ENCODE results near the gene ZNF276. TPM values are rescaled to one million over a fixed set of nuclear protein-coding genes. Genes with fewer than 3 reads are reported as not detected.
"Not testable (repeated sequence)": the region's sequence is repeated elsewhere in the genome, so short reads cannot be mapped to it uniquely, and the experiment has no call there.

The ZNF276 gene
- total RNA-seq, 1 experiment from 2014 or later = 18.6 TPM

DNA sequence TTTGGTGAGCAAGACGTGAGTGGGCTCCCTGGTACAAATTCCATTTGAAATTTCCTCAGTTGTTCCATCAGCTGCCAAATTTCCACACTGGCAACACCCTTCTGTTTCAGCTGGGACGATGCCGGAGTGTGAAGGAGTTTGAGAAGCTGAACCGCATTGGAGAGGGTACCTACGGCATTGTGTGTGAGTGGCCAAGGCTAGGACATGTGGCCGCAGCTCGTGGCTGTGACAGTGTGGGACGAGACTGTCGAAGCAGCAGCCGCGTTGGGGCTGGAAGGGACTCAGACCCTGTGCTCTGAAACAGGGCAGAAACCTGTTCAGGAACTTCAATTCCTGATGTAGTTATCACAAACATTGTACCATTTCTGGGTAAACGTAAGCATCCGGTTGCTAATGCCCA lies 32.2 kb upstream of the ZNF276 start:
- Histone ChIP-seq H3K79me1 (ENCODE audit: insufficient read depth, low read depth, low read length, poor library complexity, severe bottlenecking) (no peaks in the 10 kb centered on the region), H2AFZ (ENCODE audit: low read length) (no peak overlapping the region), H4K20me1 (ENCODE audit: control insufficient read depth, insufficient read depth, insufficient read length) (no peaks in the 10 kb centered on the region), H3K4me2 (ENCODE audit: insufficient read depth, insufficient read length, low read length) (no peak overlapping the region), H3K27ac (ENCODE audit: insufficient read length, low read depth, low read length) (no peak overlapping the region), H2BK120ac (ENCODE audit: low read depth, low read length, poor library complexity, severe bottlenecking) (no peak overlapping the region), H3K23ac (ENCODE audit: insufficient read length, low read depth, low read length) (no peak overlapping the region), H2BK5ac (ENCODE audit: insufficient read length, low read length) (no peak overlapping the region), H3K9me3 (ENCODE audit: control insufficient read depth, low read depth, low read length) (peaks cover 7% of the 10 kb centered on the region), H3K4me1 (ENCODE audit: insufficient read depth, low read length) (no peaks in the 10 kb centered on the region), H3K27me3 (ENCODE audit: insufficient read depth, low read length) (no peaks in the 10 kb centered on the region), H3K14ac (ENCODE audit: insufficient read depth, low read length) (no peak overlapping the region), H4K8ac (replicated peaks; ENCODE audit: insufficient read length, low read depth, low read length) (no peak overlapping the region), H3K18ac (ENCODE audit: insufficient read length, low read depth, low read length) (no peak overlapping the region), H3K4ac (ENCODE audit: low read depth, low read length) (no peak overlapping the region), H3K9ac (ENCODE audit: extremely low read depth, insufficient read length, low read length) (no peak overlapping the region), H3K23me2 (ENCODE audit: insufficient read length, low read depth, low read length, poor library complexity, severe bottlenecking) (peaks cover 8% of the 10 kb centered on the region), H2BK12ac (ENCODE audit: insufficient read length, low read depth, low read length) (no peak overlapping the region), H3K79me2 (ENCODE audit: insufficient read depth, low read length) (no peaks in the 10 kb centered on the region), H4K5ac (ENCODE audit: insufficient read length, low read depth, low read length) (no peak overlapping the region), H2AK5ac (ENCODE audit: insufficient read length, low read length) (no peak overlapping the region), H2BK15ac (ENCODE audit: low read depth, low read length) (no peak overlapping the region), H3K56ac (ENCODE audit: insufficient read length, low read depth, low read length) (no peak overlapping the region), H3T11ph (ENCODE audit: low read length) (no peak overlapping the region), H4K91ac (ENCODE audit: insufficient read length, low read depth, low read length) (no peak overlapping the region), H2BK20ac (ENCODE audit: low read depth, low read length, poor library complexity, severe bottlenecking) (no peak overlapping the region)
- no CpG with 5 or more reads among the region's 13 CpGs for WGBS (ENCODE audit: extremely low coverage, insufficient read length, low lambda C conversion rate)
- H3K4me3 Mint-ChIP-seq = no peak overlapping the region; a peak in 1 of 5 replicates
- H3K36me3 Mint-ChIP-seq (ENCODE audit: insufficient read depth in 1 of 3, low read depth in 3 of 3) = peaks cover 54 to 76% (median 61%) of the 10 kb centered on the region in 3 experiments
- no peak overlapping the region for H3K27ac Mint-ChIP-seq
- peaks cover 3% of the 10 kb centered on the region for H3K27me3 Mint-ChIP-seq (ENCODE audit: low read depth)
- TF ChIP-seq, protein P1, sequence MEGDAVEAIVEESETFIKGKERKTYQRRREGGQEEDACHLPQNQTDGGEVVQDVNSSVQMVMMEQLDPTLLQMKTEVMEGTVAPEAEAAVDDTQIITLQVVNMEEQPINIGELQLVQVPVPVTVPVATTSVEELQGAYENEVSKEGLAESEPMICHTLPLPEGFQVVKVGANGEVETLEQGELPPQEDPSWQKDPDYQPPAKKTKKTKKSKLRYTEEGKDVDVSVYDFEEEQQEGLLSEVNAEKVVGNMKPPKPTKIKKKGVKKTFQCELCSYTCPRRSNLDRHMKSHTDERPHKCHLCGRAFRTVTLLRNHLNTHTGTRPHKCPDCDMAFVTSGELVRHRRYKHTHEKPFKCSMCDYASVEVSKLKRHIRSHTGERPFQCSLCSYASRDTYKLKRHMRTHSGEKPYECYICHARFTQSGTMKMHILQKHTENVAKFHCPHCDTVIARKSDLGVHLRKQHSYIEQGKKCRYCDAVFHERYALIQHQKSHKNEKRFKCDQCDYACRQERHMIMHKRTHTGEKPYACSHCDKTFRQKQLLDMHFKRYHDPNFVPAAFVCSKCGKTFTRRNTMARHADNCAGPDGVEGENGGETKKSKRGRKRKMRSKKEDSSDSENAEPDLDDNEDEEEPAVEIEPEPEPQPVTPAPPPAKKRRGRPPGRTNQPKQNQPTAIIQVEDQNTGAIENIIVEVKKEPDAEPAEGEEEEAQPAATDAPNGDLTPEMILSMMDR (conservative IDR thresholded peaks at IDR 0.05) = no peak
- peaks cover 6 to 7% of the 10 kb centered on the region in 2 experiments for H3K4me1 Mint-ChIP-seq
- no peak for DNase-seq
- H3K9me3 Mint-ChIP-seq = peaks cover 17 to 21% of the 10 kb centered on the region in 2 experiments

GRCh38 chr16:89689621-89690020 lies 31.7 kb upstream of the ZNF276 start:
- H3T11ph ChIP-seq (ENCODE audit: low read length); H3K79me2 ChIP-seq (ENCODE audit: insufficient read depth, low read length); H4K91ac ChIP-seq (ENCODE audit: insufficient read length, low read depth, low read length); H3K4ac ChIP-seq (ENCODE audit: low read depth, low read length); H3K23me2 ChIP-seq (ENCODE audit: insufficient read length, low read depth, low read length, poor library complexity, severe bottlenecking); H3K4me1 ChIP-seq (ENCODE audit: insufficient read depth, low read length); H3K4me3 Mint-ChIP-seq; H3K9me3 ChIP-seq (ENCODE audit: control insufficient read depth, low read depth, low read length); H3K27ac ChIP-seq (ENCODE audit: insufficient read length, low read depth, low read length); H3K27ac Mint-ChIP-seq; H2BK5ac ChIP-seq (ENCODE audit: insufficient read length, low read length); H3K27me3 Mint-ChIP-seq (ENCODE audit: low read depth); H2AFZ ChIP-seq (ENCODE audit: low read length); DNase-seq; H3K4me1 Mint-ChIP-seq; H3K27me3 ChIP-seq (ENCODE audit: insufficient read depth, low read length); H3K9ac ChIP-seq (ENCODE audit: extremely low read depth, insufficient read length, low read length); H4K20me1 ChIP-seq (ENCODE audit: control insufficient read depth, insufficient read depth, insufficient read length); H2BK15ac ChIP-seq (ENCODE audit: low read depth, low read length); H2BK12ac ChIP-seq (ENCODE audit: insufficient read length, low read depth, low read length); H4K5ac ChIP-seq (ENCODE audit: insufficient read length, low read depth, low read length); H3K23ac ChIP-seq (ENCODE audit: insufficient read length, low read depth, low read length); H3K14ac ChIP-seq (ENCODE audit: insufficient read depth, low read length); H3K18ac ChIP-seq (ENCODE audit: insufficient read length, low read depth, low read length); H3K56ac ChIP-seq (ENCODE audit: insufficient read length, low read depth, low read length); H2BK120ac ChIP-seq (ENCODE audit: low read depth, low read length, poor library complexity, severe bottlenecking); H2BK20ac ChIP-seq (ENCODE audit: low read depth, low read length, poor library complexity, severe bottlenecking); H3K4me2 ChIP-seq (ENCODE audit: insufficient read depth, insufficient read length, low read length); H4K8ac ChIP-seq (replicated peaks; ENCODE audit: insufficient read length, low read depth, low read length); H3K79me1 ChIP-seq (ENCODE audit: insufficient read depth, low read depth, low read length, poor library complexity, severe bottlenecking); H2AK5ac ChIP-seq (ENCODE audit: insufficient read length, low read length): not testable (repeated sequence)
- Mint-ChIP-seq H3K36me3 (ENCODE audit: insufficient read depth in 1 of 3, low read depth in 3 of 3) (peaks cover 50 to 71% (median 56%) of the 10 kb centered on the region in 3 experiments), H3K9me3 (peaks cover 12 to 16% of the 10 kb centered on the region in 2 experiments)
- no CpG with 5 or more reads among the region's 4 CpGs for WGBS (ENCODE audit: extremely low coverage, insufficient read length, low lambda C conversion rate)

Measured in H9 (cell line).